Caco-2 (cell line): ENCODE measurements around the gene CISH. TPM values are rescaled to one million over a fixed set of nuclear protein-coding genes. Genes with fewer than 3 reads are reported as not detected.

Source experiments
- BruUV-seq: library from RNA; stranded (reverse); fragments of 400-500 nt; replicated peaks from 2 replicates; lab custom pipeline; 2021; lab: Mats Ljungman, UMichigan
- CTCF ChIA-PET: fragments of 300-600 bp; sonication (Branson Sonifier 250); formaldehyde crosslinking; loops from one replicate; lab custom pipeline; 2022; ENCODE audit warnings: antibody characterized with exemption; lab: Charles Lee
- POLR2A ChIA-PET: fragments of 300-600 bp; sonication (Branson Sonifier 250); formaldehyde crosslinking; loops from one replicate; lab custom pipeline; 2022; ENCODE audit warnings: antibody characterized with exemption; lab: Charles Lee
- DNase-seq, 2 experiments: peaks; one replicate each; pipeline versions ENCODE4 v3.0.0 to v3.0.0-alpha.2; 2020 to 2022
- H3K27me3 ChIP-seq: replicated peaks from 2 replicates; pipeline ENCODE4 v1.6.0; 2011; ENCODE audit warnings: low read length; ENCODE audit not compliant: control insufficient read depth, insufficient read depth
- H3K36me3 ChIP-seq: 2 replicates; pipeline ENCODE4 v1.5.1; 2011; ENCODE audit warnings: low read length; ENCODE audit not compliant: control insufficient read depth, insufficient read depth
- H3K4me1 ChIP-seq: fragments of 250-450 bp; sonication (Bioruptor Pico); 2 replicates; pipeline ENCODE4 v1.5.1; 2020; ENCODE audit warnings: mild to moderate bottlenecking
- H3K4me3 ChIP-seq: 2 replicates; pipeline ENCODE4 v1.5.1; 2011; ENCODE audit warnings: low read depth, mild to moderate bottlenecking, control low read depth, low read length
- H3K9me3 ChIP-seq: fragments of 250-450 bp; sonication (Bioruptor Pico); 2 replicates; pipeline ENCODE4 v1.5.1; 2020; ENCODE audit warnings: mild to moderate bottlenecking, moderate library complexity
- H3K27ac Mint-ChIP-seq: one replicate; pipeline ENCODE4 v1.8.0; 2022; ENCODE audit warnings: mixed read lengths; ENCODE audit not compliant: unreplicated experiment
- H3K27me3 Mint-ChIP-seq: one replicate; pipeline ENCODE4 v1.8.0; 2022; ENCODE audit warnings: mixed read lengths; ENCODE audit not compliant: insufficient read depth, unreplicated experiment
- H3K36me3 Mint-ChIP-seq: one replicate; pipeline ENCODE4 v1.8.0; 2022; ENCODE audit warnings: mild to moderate bottlenecking, mixed read lengths; ENCODE audit not compliant: insufficient read depth, unreplicated experiment
- H3K4me1 Mint-ChIP-seq: one replicate; pipeline ENCODE4 v1.8.0; 2022; ENCODE audit warnings: low read depth, mixed read lengths; ENCODE audit not compliant: unreplicated experiment
- H3K4me3 Mint-ChIP-seq: one replicate; pipeline ENCODE4 v1.8.0; 2022; ENCODE audit warnings: mild to moderate bottlenecking, moderate library complexity, mixed read lengths; ENCODE audit not compliant: unreplicated experiment
- H3K9me3 Mint-ChIP-seq: one replicate; pipeline ENCODE4 v1.8.0; 2022; ENCODE audit warnings: mixed read lengths; ENCODE audit not compliant: unreplicated experiment
- CTCF ChIP-seq, 2 experiments: fragments of 200-600 bp in 1 of 2; IDR thresholded peaks; 1 replicate in 1 of 2; 2 replicates in 1 of 2; pipeline versions ENCODE4 v1.5.1 to v1.8.0; 2011 to 2022; ENCODE audit warnings: antibody characterized with exemption in 1 of 2, control low read depth in 1 of 2, inconsistent platforms in 1 of 2, low read depth in 1 of 2, low read length in 1 of 2, mild to moderate bottlenecking in 1 of 2, moderate library complexity in 1 of 2; ENCODE audit not compliant: insufficient read depth in 1 of 2, severe bottlenecking in 1 of 2, unreplicated experiment in 1 of 2
- intact Hi-C: fragments of 100-400 bp; cut with micrococcal nuclease; formaldehyde crosslinking; loops from one replicate; pipeline ENCODE4 v1.10.0; 2022; ENCODE audit not compliant: unreplicated experiment
- total RNA-seq: library from RNA; stranded (reverse); gene quantifications from 2 replicates; pipeline ENCODE4 v1.2.3, GENCODE V29; 2022

CISH gene
- total RNA-seq, 1 experiment from 2014 or later: 2.9 TPM

DNA sequence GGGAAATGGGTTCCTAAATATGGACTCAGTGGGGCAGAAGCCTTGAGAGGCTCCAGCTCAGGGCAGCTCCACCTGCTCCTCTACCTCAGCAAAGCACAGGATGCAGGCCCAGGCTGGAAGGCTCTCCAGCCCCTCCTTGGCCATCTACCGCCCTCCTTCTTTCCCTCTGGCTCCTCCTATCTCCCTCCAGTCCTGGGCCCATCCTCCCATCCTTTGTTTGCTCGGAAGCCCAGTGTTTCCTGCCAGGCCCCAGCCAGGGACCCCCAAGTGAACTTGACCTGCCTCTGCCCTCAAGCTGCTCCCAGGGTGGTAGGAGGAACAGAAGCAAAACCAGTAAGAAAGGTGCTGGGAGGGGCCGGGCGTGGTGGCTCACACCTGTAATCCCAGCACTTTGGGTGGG lies 25.4 kb upstream of the CISH start:
- intact Hi-C loops: no loop called here
- Mint-ChIP-seq H3K27me3 (no peaks in the 10 kb centered on the region), H3K9me3 (no peaks in the 10 kb centered on the region), H3K4me3 (no peak overlapping the region), H3K4me1 (no peaks in the 10 kb centered on the region), H3K36me3 (peaks cover 5% of the 10 kb centered on the region), H3K27ac (no peak overlapping the region)
- H3K4me3 ChIP-seq: no peak overlapping the region
- DNase-seq: no peak
- H3K9me3 ChIP-seq: no peaks in the 10 kb centered on the region
- no TSS peak for BruUV-seq
- ChIA-PET CTCF (no interaction called here), POLR2A (no interaction called here)
- no peaks in the 10 kb centered on the region for H3K4me1 ChIP-seq
- TF ChIP-seq CTCF (IDR thresholded peaks at IDR 0.05; ENCODE audit: insufficient read depth in 1 of 2, low read depth in 1 of 2, low read length in 1 of 2, severe bottlenecking in 1 of 2, unreplicated experiment in 1 of 2): no peak
- H3K27me3 ChIP-seq: no peaks in the 10 kb centered on the region
- H3K36me3 ChIP-seq: no peaks in the 10 kb centered on the region

DNA sequence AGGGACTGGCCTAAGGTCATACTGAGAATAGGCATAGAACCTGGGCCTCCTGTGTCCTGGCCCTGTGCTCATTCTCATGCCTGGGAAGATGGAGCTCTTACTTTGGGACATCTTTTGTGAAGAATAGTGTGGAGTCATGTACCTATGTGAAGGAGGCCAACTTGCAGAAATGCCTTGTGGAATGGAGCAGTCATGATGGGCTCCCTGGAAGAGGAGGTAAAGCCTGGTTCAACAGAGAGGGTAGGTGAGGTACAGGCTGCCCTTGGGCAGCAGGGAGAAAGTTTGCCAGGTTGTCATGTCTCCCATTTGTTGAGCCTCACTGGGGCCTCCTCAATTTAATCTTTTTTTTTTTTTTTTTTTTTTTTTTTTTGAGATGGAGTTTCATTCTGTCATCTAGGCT lies 23.5 kb upstream of the CISH start:
- Histone ChIP-seq H3K4me3 (no peak overlapping the region), H3K9me3 (no peaks in the 10 kb centered on the region), H3K4me1 (no peaks in the 10 kb centered on the region), H3K36me3 (no peaks in the 10 kb centered on the region), H3K27me3 (no peaks in the 10 kb centered on the region)
- no peaks in the 10 kb centered on the region for H3K27me3 Mint-ChIP-seq
- intact Hi-C loops: no loop called here
- H3K27ac Mint-ChIP-seq: no peak overlapping the region
- BruUV-seq: no TSS peak
- H3K4me1 Mint-ChIP-seq: no peaks in the 10 kb centered on the region
- no peak for TF ChIP-seq CTCF (IDR thresholded peaks at IDR 0.05; ENCODE audit: insufficient read depth in 1 of 2, low read depth in 1 of 2, low read length in 1 of 2, severe bottlenecking in 1 of 2, unreplicated experiment in 1 of 2)
- H3K4me3 Mint-ChIP-seq: no peak overlapping the region
- no peak for DNase-seq
- H3K9me3 Mint-ChIP-seq: no peaks in the 10 kb centered on the region
- POLR2A ChIA-PET: no interaction called here
- H3K36me3 Mint-ChIP-seq: peaks cover 5% of the 10 kb centered on the region
- CTCF ChIA-PET: no interaction called here

DNA sequence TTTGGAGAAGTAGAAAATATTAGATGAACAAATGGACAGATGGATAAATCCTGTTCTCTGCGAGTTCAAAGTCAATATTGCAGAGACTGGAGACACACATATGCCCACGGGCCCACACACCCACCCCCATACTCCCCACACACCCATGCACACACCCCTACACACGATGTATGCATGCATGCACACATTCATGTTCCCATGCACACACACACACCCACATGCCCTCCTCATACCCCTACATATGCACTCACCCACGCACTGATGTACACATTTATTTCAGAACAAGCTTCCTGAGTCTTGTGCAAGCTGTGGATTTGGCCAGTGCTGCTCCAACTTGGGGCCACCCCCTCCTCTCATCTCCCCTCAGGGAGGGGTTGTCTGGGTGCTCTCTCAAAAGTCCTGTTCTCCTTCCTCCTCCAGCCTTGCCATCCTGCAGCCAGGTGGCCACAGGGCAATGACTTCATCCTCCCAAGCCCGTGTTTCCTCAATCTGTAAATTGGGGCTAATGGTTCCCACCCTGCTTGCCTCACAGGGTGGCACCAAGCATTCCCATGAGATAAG lies 21.7 kb upstream of the CISH start:
- H3K27me3 Mint-ChIP-seq: no peaks in the 10 kb centered on the region
- DNase-seq: no peak
- H3K27ac Mint-ChIP-seq: no peak overlapping the region
- H3K4me3 Mint-ChIP-seq: no peak overlapping the region
- no TSS peak for BruUV-seq
- H3K4me1 Mint-ChIP-seq: no peaks in the 10 kb centered on the region
- TF ChIP-seq CTCF (IDR thresholded peaks at IDR 0.05; ENCODE audit: insufficient read depth in 1 of 2, low read depth in 1 of 2, low read length in 1 of 2, severe bottlenecking in 1 of 2, unreplicated experiment in 1 of 2): no peak
- Histone ChIP-seq H3K4me1 (no peaks in the 10 kb centered on the region), H3K27me3 (no peaks in the 10 kb centered on the region), H3K36me3 (no peaks in the 10 kb centered on the region), H3K9me3 (no peaks in the 10 kb centered on the region), H3K4me3 (no peak overlapping the region)
- intact Hi-C loops: no loop called here
- CTCF ChIA-PET: no interaction called here
- H3K9me3 Mint-ChIP-seq: no peaks in the 10 kb centered on the region
- peaks cover 12% of the 10 kb centered on the region for H3K36me3 Mint-ChIP-seq
- POLR2A ChIA-PET: no interaction called here
